ENCODE measurements around the gene TRAF2. TPM values are rescaled to one million over a fixed set of nuclear protein-coding genes. Genes with fewer than 3 reads are reported as not detected.
A peak's percentile ranks its signal among the peaks of the same experiment; 100 is the strongest.

TRAF2 gene
- total and polyA plus RNA-seq, 2 of the 13 experiments (the other 11 are each of a cell fraction or from before 2014, with no cell fraction given) = 12.4 to 13.6 TPM

GRCh38 chr9:136949817-136950655 lies 63.7 kb downstream of the TRAF2 start (continued):
- TF ChIP-seq ZNF512B (CRISPR knock-in tag; IDR thresholded peaks at IDR 0.05; ENCODE audit: borderline replicate concordance) (no peak), NR2F6 (IDR thresholded peaks at IDR 0.05) (0 out of 2 replicates have a peak, but pooled peaks have one; percentile 35), NR2F6 (CRISPR knock-in tag; IDR thresholded peaks at IDR 0.05) (peak; percentile 51), HOMEZ (CRISPR knock-in tag; IDR thresholded peaks at IDR 0.05; ENCODE audit: low read depth) (no peak), MTF2 (CRISPR knock-in tag; IDR thresholded peaks at IDR 0.05; ENCODE audit: borderline replicate concordance) (peak; percentile 71; the same call in 1 of the 2 replicates), SNAPC2 (CRISPR knock-in tag; IDR thresholded peaks at IDR 0.05) (no peak), ZFYVE20 (CRISPR knock-in tag; IDR thresholded peaks at IDR 0.05; ENCODE audit: borderline replicate concordance, low read depth) (no peak), RXRA (CRISPR knock-in tag; IDR thresholded peaks at IDR 0.05) (peak; percentile 85), ZNF296 (CRISPR knock-in tag; conservative IDR thresholded peaks at IDR 0.05) (no peak), ZNF704 (CRISPR knock-in tag; IDR thresholded peaks at IDR 0.05; ENCODE audit: borderline replicate concordance) (no peak), ZSCAN29 (CRISPR knock-in tag; conservative IDR thresholded peaks at IDR 0.05) (no peak; the same call in 1 of the 2 replicates), HOXD1 (CRISPR knock-in tag; IDR thresholded peaks at IDR 0.05) (peak; percentile 26; the same call in 1 of the 2 replicates)
- TF ChIP-seq, protein P1, sequence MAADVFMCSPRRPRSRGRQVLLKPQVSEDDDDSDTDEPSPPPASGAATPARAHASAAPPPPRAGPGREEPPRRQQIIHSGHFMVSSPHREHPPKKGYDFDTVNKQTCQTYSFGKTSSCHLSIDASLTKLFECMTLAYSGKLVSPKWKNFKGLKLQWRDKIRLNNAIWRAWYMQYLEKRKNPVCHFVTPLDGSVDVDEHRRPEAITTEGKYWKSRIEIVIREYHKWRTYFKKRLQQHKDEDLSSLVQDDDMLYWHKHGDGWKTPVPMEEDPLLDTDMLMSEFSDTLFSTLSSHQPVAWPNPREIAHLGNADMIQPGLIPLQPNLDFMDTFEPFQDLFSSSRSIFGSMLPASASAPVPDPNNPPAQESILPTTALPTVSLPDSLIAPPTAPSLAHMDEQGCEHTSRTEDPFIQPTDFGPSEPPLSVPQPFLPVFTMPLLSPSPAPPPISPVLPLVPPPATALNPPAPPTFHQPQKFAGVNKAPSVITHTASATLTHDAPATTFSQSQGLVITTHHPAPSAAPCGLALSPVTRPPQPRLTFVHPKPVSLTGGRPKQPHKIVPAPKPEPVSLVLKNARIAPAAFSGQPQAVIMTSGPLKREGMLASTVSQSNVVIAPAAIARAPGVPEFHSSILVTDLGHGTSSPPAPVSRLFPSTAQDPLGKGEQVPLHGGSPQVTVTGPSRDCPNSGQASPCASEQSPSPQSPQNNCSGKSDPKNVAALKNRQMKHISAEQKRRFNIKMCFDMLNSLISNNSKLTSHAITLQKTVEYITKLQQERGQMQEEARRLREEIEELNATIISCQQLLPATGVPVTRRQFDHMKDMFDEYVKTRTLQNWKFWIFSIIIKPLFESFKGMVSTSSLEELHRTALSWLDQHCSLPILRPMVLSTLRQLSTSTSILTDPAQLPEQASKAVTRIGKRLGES (CRISPR knock-in tag; IDR thresholded peaks at IDR 0.05; ENCODE audit: borderline replicate concordance) = no peak
- TF ChIP-seq, protein P2, sequence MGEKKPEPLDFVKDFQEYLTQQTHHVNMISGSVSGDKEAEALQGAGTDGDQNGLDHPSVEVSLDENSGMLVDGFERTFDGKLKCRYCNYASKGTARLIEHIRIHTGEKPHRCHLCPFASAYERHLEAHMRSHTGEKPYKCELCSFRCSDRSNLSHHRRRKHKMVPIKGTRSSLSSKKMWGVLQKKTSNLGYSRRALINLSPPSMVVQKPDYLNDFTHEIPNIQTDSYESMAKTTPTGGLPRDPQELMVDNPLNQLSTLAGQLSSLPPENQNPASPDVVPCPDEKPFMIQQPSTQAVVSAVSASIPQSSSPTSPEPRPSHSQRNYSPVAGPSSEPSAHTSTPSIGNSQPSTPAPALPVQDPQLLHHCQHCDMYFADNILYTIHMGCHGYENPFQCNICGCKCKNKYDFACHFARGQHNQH (CRISPR knock-in tag; IDR thresholded peaks at IDR 0.05) = peak; percentile 74
- TF ChIP-seq, protein P3, sequence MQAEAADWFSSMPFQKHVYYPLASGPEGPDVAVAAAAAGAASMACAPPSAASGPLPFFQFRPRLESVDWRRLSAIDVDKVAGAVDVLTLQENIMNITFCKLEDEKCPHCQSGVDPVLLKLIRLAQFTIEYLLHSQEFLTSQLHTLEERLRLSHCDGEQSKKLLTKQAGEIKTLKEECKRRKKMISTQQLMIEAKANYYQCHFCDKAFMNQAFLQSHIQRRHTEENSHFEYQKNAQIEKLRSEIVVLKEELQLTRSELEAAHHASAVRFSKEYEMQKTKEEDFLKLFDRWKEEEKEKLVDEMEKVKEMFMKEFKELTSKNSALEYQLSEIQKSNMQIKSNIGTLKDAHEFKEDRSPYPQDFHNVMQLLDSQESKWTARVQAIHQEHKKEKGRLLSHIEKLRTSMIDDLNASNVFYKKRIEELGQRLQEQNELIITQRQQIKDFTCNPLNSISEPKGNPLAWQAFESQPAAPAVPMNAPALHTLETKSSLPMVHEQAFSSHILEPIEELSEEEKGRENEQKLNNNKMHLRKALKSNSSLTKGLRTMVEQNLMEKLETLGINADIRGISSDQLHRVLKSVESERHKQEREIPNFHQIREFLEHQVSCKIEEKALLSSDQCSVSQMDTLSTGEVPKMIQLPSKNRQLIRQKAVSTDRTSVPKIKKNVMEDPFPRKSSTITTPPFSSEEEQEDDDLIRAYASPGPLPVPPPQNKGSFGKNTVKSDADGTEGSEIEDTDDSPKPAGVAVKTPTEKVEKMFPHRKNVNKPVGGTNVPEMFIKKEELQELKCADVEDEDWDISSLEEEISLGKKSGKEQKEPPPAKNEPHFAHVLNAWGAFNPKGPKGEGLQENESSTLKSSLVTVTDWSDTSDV (CRISPR knock-in tag; IDR thresholded peaks at IDR 0.05) = peak; percentile 80; the same call in 1 of the 2 replicates
